SK-N-SH (cell line): Measurements from ENCODE around the gene SFI1. TPM values are rescaled to one million over a fixed set of nuclear protein-coding genes. Genes with fewer than 3 reads are reported as not detected.
A peak's percentile ranks its signal among the peaks of the same experiment; 100 is the strongest.

Source experiments
- CTCF ChIA-PET: fragments of 300-600, 350-600 bp; formaldehyde crosslinking; extraction: SDS; loops from one replicate; lab custom pipeline; 2021; lab: Yijun Ruan, JAX
- POLR2A ChIA-PET: fragments of 350-600 bp; sonication (Branson Sonifier 250); formaldehyde crosslinking; extraction: SDS; loops from one replicate; lab custom pipeline; 2020; ENCODE audit warnings: antibody characterized with exemption, inconsistent platforms; lab: Yijun Ruan, JAX
- DNase-seq: peaks from one replicate; pipeline ENCODE4 v3.0.0; 2012
- H2AFZ ChIP-seq: fragments of 200-600 bp; sonication (generic); 2 replicates; pipeline ENCODE4 v1.8.1; 2016; ENCODE audit warnings: antibody characterized with exemption, mild to moderate bottlenecking, low read depth
- H3F3A ChIP-seq: fragments of 200-600 bp; sonication (generic); replicated peaks from 2 replicates; pipeline ENCODE3; 2016; ENCODE audit warnings: antibody characterized with exemption, mild to moderate bottlenecking; ENCODE audit not compliant: insufficient read depth
- H3K27ac ChIP-seq, 2 experiments: fragments of 200-500 bp in 1 of 2; fragments of 200-600 bp in 1 of 2; sonication (Bioruptor generic) in 1 of 2; sonication (generic), shearing (Covaris generic) in 1 of 2; 2 replicates each; pipeline versions ENCODE4 v1.5.1 to v1.6.1; 2014 to 2016; ENCODE audit warnings: low read depth in 2 of 2, inconsistent platforms in 1 of 2, low read length in 1 of 2, mild to moderate bottlenecking in 1 of 2, mixed read lengths in 1 of 2
- H3K27me3 ChIP-seq: fragments of 200-600 bp; sonication (generic), shearing (Covaris generic); 2 replicates; pipeline ENCODE4 v1.6.1; 2016; ENCODE audit warnings: mixed run types; ENCODE audit not compliant: insufficient read depth
- H3K36me3 ChIP-seq, 2 experiments: fragments of 200-500 bp in 1 of 2; fragments of 200-600 bp in 1 of 2; sonication (Bioruptor generic) in 1 of 2; sonication (generic) in 1 of 2; replicated peaks in 1 of 2; 2 replicates each; pipeline versions ENCODE3 to v1.5.1; 2014 to 2016; ENCODE audit warnings: low read length in 1 of 2, mild to moderate bottlenecking in 1 of 2; ENCODE audit not compliant: insufficient read depth in 2 of 2, control insufficient read depth in 1 of 2
- H3K4me1 ChIP-seq, 2 experiments: fragments of 200-500 bp in 1 of 2; fragments of 200-600 bp in 1 of 2; sonication (Bioruptor generic) in 1 of 2; sonication (generic), shearing (Covaris generic) in 1 of 2; 2 replicates each; pipeline versions ENCODE4 v1.5.1 to v1.6.1; 2014 to 2016; ENCODE audit warnings: low read depth in 1 of 2, low read length in 1 of 2, mixed run types in 1 of 2; ENCODE audit not compliant: insufficient read depth in 2 of 2, control insufficient read depth in 1 of 2
- H3K4me2 ChIP-seq: fragments of 200-600 bp; sonication (generic), shearing (Covaris generic); 2 replicates; pipeline ENCODE4 v1.6.1; 2017; ENCODE audit warnings: mixed run types
- H3K4me3 ChIP-seq, 2 experiments: fragments of 200-500 bp in 1 of 2; fragments of 200-600 bp in 1 of 2; sonication (Bioruptor generic) in 1 of 2; sonication (generic), shearing (Covaris generic) in 1 of 2; 2 replicates each; pipeline versions ENCODE4 v1.5.1 to v1.8.1; 2014 to 2016; ENCODE audit warnings: low read depth in 2 of 2, inconsistent platforms in 1 of 2, low read length in 1 of 2, mild to moderate bottlenecking in 1 of 2, mixed read lengths in 1 of 2, moderate library complexity in 1 of 2
- H3K79me2 ChIP-seq: fragments of 200-600 bp; sonication (generic); 2 replicates; pipeline ENCODE4 v1.8.1; 2017; ENCODE audit warnings: mild to moderate bottlenecking; ENCODE audit not compliant: insufficient read depth
- H3K9ac ChIP-seq: fragments of 200-600 bp; sonication (generic); 2 replicates; pipeline ENCODE4 v1.6.1; 2017; ENCODE audit warnings: mixed run types
- H3K9me2 ChIP-seq: fragments of 200-600 bp; sonication (generic); 2 replicates; pipeline ENCODE4 v1.6.1; 2017; ENCODE audit warnings: mixed run types
- H3K9me3 ChIP-seq: fragments of 200-600 bp; sonication (generic); 2 replicates; pipeline ENCODE4 v1.6.1; 2017; ENCODE audit warnings: mixed run types, mild to moderate bottlenecking, moderate library complexity
- H4K20me1 ChIP-seq: fragments of 200-600 bp; sonication (generic); 2 replicates; pipeline ENCODE4 v1.6.1; 2017; ENCODE audit warnings: mild to moderate bottlenecking, mixed run types; ENCODE audit not compliant: insufficient read depth
- CHD2 ChIP-seq: fragments of 150-350 bp; IDR thresholded peaks from 2 replicates; pipeline ENCODE4 v1.6.1; 2018; ENCODE audit warnings: low read length; ENCODE audit not compliant: partially characterized antibody
- ELF1 ChIP-seq: IDR thresholded peaks from 2 replicates; pipeline ENCODE4 v1.4.0; 2012
- EP300 ChIP-seq, 2 experiments: IDR thresholded peaks; 2 replicates each; pipeline versions ENCODE4 v1.4.0 to v1.6.1; 2012; ENCODE audit warnings: borderline replicate concordance in 1 of 2, low read depth in 1 of 2, low read length in 1 of 2
- EZH2phosphoT487 ChIP-seq: fragments of 200-600 bp; sonication (generic); IDR thresholded peaks from 2 replicates; pipeline ENCODE4 v1.6.1; 2017; ENCODE audit warnings: low read depth, mixed run types, mild to moderate bottlenecking, antibody characterized with exemption, moderate library complexity, borderline replicate concordance
- GABPA ChIP-seq: IDR thresholded peaks from 2 replicates; pipeline ENCODE4 v1.4.0; 2012; ENCODE audit warnings: low read depth, mild to moderate bottlenecking
- JUND ChIP-seq: IDR thresholded peaks from 2 replicates; pipeline ENCODE4 v1.4.0; 2012
- NRF1 ChIP-seq: IDR thresholded peaks from 2 replicates; pipeline ENCODE4 v1.6.1; 2012; ENCODE audit warnings: low read depth, mild to moderate bottlenecking, low read length
- POLR2AphosphoS5 ChIP-seq: IDR thresholded peaks from 2 replicates; pipeline ENCODE4 v1.6.1; 2012; ENCODE audit warnings: low read depth, low read length
- RFX5 ChIP-seq: IDR thresholded peaks from 2 replicates; pipeline ENCODE4 v1.6.1; 2012; ENCODE audit warnings: mild to moderate bottlenecking, improper control_type of control experiment, low read length
- YY1 ChIP-seq: IDR thresholded peaks from 2 replicates; pipeline ENCODE4 v1.4.0; 2012; ENCODE audit warnings: low read depth, mild to moderate bottlenecking
- WGBS: methylation state at CpG from one replicate; pipeline ENCODE4 v1.1.6; 2017; ENCODE audit warnings: low lambda C conversion rate; 5-methylcytosine and 5-hydroxymethylcytosine counted together
- polyA plus RNA-seq, 3 experiments: library from polyadenylated mRNA; depleted of rRNA; stranded (reverse); fragments of >200 nt; gene quantifications; 2 replicates each; pipeline ENCODE4 v1.2.3, GENCODE V29; 2012
- TF ChIP-seq, protein P1 (sequence below): IDR thresholded peaks from 2 replicates; pipeline ENCODE4 v1.4.0; 2012; ENCODE audit warnings: low read depth
- TF ChIP-seq, protein P2 (sequence below): fragments of 150-350 bp; IDR thresholded peaks from 2 replicates; pipeline ENCODE4 v1.6.1; 2016; ENCODE audit warnings: mild to moderate bottlenecking, low read depth, low read length
- TF ChIP-seq, protein P3 (sequence below): IDR thresholded peaks from 2 replicates; pipeline ENCODE4 v1.4.0; 2012; ENCODE audit warnings: low read depth, borderline replicate concordance

Gene SFI1
- polyA plus RNA-seq, 1 of the 3 experiments (the other 2 are of a cell fraction) = 24.7 TPM

DNA sequence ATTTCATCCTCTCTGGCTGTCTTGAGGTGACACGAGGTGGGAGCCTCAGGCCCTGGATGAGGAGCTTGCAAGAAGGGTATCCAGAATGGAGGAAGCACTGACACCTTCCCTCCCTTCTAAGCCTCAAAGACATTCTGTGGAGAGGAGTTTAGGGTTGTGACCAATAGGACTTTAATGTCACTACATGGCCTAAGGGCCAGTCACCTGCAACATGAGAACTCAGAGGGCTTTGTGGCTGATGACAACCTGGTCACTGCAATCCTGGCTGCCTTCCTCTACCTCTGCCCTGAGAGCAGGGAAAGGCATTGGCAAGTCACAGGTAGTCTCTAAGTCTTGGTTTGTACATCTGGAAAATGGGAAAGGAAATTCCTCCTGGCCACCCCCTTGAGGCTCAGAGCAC is 132.0 kb downstream of the SFI1 start:
- WGBS = 100% methylated on average over 1 of the region's 1 CpG
- CTCF ChIA-PET = interaction anchor here (1.2 to 2.3 kb wide), 2 partner anchors 12 to 16 kb away, joined by 4 to 6 read pairs; no protein-coding TSS in a partner anchor
- Histone ChIP-seq H3K4me2 (no peak overlapping the region), H3K36me3 (peaks cover 9 to 13% of the 10 kb centered on the region in 2 experiments)
- TF ChIP-seq CHD2 = no peak
- no peak for TF ChIP-seq YY1
- no peak for TF ChIP-seq EZH2phosphoT487
- TF ChIP-seq, all 33 proteins: peak for 0
- no peak overlapping the region for H3K9ac ChIP-seq
- H3K4me1 ChIP-seq = peaks cover 0 to 71% of the 10 kb centered on the region in 2 experiments; a peak in 1 of 4 replicates
- DNase-seq = no peak
- H3K27ac ChIP-seq = peak overlapping the region in 1 of 2 experiments; percentile 24; a peak in 1 of 4 replicates
- POLR2A ChIA-PET = no interaction called here
- no peaks in the 10 kb centered on the region for H3K9me2 ChIP-seq
- H3F3A ChIP-seq = no peaks in the 10 kb centered on the region
- peaks cover 83% of the 10 kb centered on the region for H3K79me2 ChIP-seq
- H4K20me1 ChIP-seq = peaks cover 55% of the 10 kb centered on the region
- no peak overlapping the region for H2AFZ ChIP-seq
- no peak overlapping the region for H3K4me3 ChIP-seq
- H3K27me3 ChIP-seq = no peaks in the 10 kb centered on the region
- no peaks in the 10 kb centered on the region for H3K9me3 ChIP-seq

DNA sequence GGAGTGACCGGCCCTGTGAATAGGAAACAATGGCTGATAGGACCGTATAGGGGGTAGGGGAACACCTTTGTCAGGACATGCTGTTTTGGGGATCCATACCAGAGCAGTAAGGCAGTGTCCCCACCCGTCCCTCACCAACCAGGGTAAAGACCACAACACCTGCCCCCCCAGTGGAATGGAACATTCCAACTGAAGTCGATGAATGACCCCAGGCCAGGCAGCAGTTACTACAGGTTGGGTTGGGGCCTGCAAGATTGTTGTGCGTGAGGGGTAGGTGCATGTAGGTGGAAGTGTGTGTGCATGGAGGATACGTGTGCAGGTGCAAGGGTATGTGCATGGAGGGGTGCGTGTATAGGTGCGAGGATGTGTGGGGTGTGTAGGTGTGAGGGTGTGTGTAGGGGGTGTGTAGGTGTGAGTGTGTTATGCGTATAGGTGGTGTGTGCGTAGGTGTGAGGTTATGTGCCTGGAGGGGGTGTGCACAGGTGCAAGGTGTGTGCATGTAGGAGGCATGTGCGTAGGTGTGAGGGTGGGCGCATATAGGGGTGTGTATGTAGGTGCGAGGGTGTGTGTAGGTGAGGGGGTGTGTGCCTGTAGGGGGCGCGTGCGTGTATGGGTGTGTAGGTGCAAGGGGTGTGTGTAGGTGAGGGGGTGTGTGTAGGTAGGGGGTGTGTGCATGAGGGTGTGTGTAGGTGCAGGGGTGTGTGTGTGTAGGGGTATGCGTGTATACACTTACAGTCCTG is 132.8 kb downstream of the SFI1 start:
- Histone ChIP-seq H3K9me3 (no peaks in the 10 kb centered on the region), H3K79me2 (peaks cover 81% of the 10 kb centered on the region), H4K20me1 (peaks cover 51% of the 10 kb centered on the region), H2AFZ (no peak overlapping the region), H3K4me3 (no peak overlapping the region), H3K9ac (no peak overlapping the region), H3K27me3 (no peaks in the 10 kb centered on the region), H3K36me3 (peaks cover 7 to 9% of the 10 kb centered on the region in 2 experiments), H3K9me2 (no peaks in the 10 kb centered on the region), H3F3A (no peaks in the 10 kb centered on the region), H3K27ac (no peak overlapping the region), H3K4me1 (peaks cover 0 to 64% of the 10 kb centered on the region in 2 experiments; a peak in 1 of 4 replicates), H3K4me2 (peak overlapping the region; percentile 96)
- 91% methylated on average over 17 of the region's 17 CpGs for WGBS
- TF ChIP-seq JUND = no peak
- TF ChIP-seq EP300 (IDR thresholded peaks at IDR 0.05; ENCODE audit: borderline replicate concordance in 1 of 2, low read depth in 1 of 2, low read length in 1 of 2) = no peak
- TF ChIP-seq, protein P1, sequence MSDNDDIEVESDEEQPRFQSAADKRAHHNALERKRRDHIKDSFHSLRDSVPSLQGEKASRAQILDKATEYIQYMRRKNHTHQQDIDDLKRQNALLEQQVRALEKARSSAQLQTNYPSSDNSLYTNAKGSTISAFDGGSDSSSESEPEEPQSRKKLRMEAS = no peak
- no peak for TF ChIP-seq POLR2AphosphoS5
- DNase-seq = no peak
- CTCF ChIA-PET = interaction anchor here (1.9 to 7.1 kb wide), 5 partner anchors 11 to 73 kb away, joined by 4 to 48 read pairs (median 7); no protein-coding TSS in a partner anchor
- POLR2A ChIA-PET = no interaction called here

DNA sequence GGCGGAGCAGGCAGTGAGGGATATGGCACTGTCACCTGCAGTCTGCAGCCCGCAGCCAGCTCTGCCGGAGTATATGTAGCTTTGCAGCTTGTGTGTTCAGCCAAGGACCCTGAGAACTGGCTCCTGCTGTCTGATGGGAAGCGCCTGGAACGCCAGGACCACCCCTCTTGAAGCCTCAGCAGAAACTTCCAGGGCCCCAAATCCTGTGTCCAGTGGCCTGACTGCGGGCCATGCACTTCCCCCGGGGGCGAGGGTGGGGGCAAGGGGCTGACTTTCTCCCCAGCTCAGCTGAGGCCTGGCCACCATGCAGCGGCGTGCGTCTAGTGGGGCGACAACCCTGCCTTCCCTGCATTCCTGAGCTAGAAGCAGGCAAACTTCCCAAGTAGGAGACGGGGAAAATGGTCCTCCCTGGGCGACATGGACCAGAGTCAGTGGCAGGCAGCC is 133.4 kb downstream of the SFI1 start:
- H3K9me3 ChIP-seq = no peaks in the 10 kb centered on the region
- 100% methylated on average over 1 of the region's 14 CpGs for WGBS
- DNase-seq = no peak
- H3K27me3 ChIP-seq = no peaks in the 10 kb centered on the region
- peaks cover 52% of the 10 kb centered on the region for H4K20me1 ChIP-seq
- peaks cover 7 to 9% of the 10 kb centered on the region in 2 experiments for H3K36me3 ChIP-seq
- peak overlapping the region; percentile 77 to 80; a peak in 3 of 4 replicates for H3K27ac ChIP-seq
- no peaks in the 10 kb centered on the region for H3F3A ChIP-seq
- peaks cover 0 to 57% of the 10 kb centered on the region in 2 experiments; a peak in 1 of 4 replicates for H3K4me1 ChIP-seq
- no peak overlapping the region for H2AFZ ChIP-seq
- CTCF ChIA-PET = interaction anchor here (0.7 to 7.1 kb wide), 8 partner anchors 11 to 285 kb away, joined by 3 to 48 read pairs (median 6); partner anchors contain the start of gene PISD
- H3K9ac ChIP-seq = peak overlapping the region; percentile 80
- H3K4me3 ChIP-seq = peak overlapping the region; percentile 78 to 91
- POLR2A ChIA-PET = interaction anchor here (1.4 kb wide), 1 partner anchor 32 kb away, joined by 7 read pairs; the partner anchor contains the start of gene PISD
- TF ChIP-seq YY1 (no peak), POLR2AphosphoS5 (no peak), GABPA (no peak), ELF1 (no peak), RFX5 (no peak), NRF1 (no peak), EZH2phosphoT487 (no peak)
- TF ChIP-seq, protein P2, sequence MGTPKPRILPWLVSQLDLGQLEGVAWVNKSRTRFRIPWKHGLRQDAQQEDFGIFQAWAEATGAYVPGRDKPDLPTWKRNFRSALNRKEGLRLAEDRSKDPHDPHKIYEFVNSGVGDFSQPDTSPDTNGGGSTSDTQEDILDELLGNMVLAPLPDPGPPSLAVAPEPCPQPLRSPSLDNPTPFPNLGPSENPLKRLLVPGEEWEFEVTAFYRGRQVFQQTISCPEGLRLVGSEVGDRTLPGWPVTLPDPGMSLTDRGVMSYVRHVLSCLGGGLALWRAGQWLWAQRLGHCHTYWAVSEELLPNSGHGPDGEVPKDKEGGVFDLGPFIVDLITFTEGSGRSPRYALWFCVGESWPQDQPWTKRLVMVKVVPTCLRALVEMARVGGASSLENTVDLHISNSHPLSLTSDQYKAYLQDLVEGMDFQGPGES = no peak
- TF ChIP-seq, protein P3, sequence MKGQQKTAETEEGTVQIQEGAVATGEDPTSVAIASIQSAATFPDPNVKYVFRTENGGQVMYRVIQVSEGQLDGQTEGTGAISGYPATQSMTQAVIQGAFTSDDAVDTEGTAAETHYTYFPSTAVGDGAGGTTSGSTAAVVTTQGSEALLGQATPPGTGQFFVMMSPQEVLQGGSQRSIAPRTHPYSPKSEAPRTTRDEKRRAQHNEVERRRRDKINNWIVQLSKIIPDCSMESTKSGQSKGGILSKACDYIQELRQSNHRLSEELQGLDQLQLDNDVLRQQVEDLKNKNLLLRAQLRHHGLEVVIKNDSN = no peak
- peaks cover 75% of the 10 kb centered on the region for H3K79me2 ChIP-seq
- peak overlapping the region; percentile 96 for H3K4me2 ChIP-seq
- no peaks in the 10 kb centered on the region for H3K9me2 ChIP-seq
